CD14-positive monocyte (primary cell): ENCODE data around the gene MANSC4. TPM values are rescaled to one million over a fixed set of nuclear protein-coding genes. Genes with fewer than 3 reads are reported as not detected.

Experiments
- DNase-seq, 3 donors: peaks; one replicate each; pipeline ENCODE4 v3.0.0-alpha.2; 2011 to 2022
- H2AFZ ChIP-seq: 2 replicates; pipeline ENCODE4 v1.6.0; 2012; ENCODE audit warnings: mild to moderate bottlenecking, low read depth, low read length, inconsistent platforms; ENCODE audit not compliant: insufficient read depth, poor library complexity, severe bottlenecking
- H3K27ac ChIP-seq, 2 donors: 1 replicate in 1 of 2; 2 replicates in 1 of 2; pipeline ENCODE4 v1.5.1; 2012 to 2013; ENCODE audit warnings: low read length in 2 of 2, control low read depth in 1 of 2, inconsistent platforms in 1 of 2, low read depth in 1 of 2, mild to moderate bottlenecking in 1 of 2
- H3K27me3 ChIP-seq, 2 donors: one replicate each; pipeline versions ENCODE4 v1.6.0 to v1.6.1; 2011 to 2013; ENCODE audit warnings: low read length in 2 of 2; ENCODE audit not compliant: control insufficient read depth in 2 of 2, insufficient read depth in 2 of 2
- H3K36me3 ChIP-seq, 2 donors: replicated peaks in 1 of 2; 1 replicate in 1 of 2; 2 replicates in 1 of 2; pipeline versions ENCODE4 v1.5.1 to v1.6.1; 2012 to 2013; ENCODE audit warnings: low read length in 2 of 2, control low read depth in 1 of 2, inconsistent platforms in 1 of 2, mild to moderate bottlenecking in 1 of 2; ENCODE audit not compliant: insufficient read depth in 2 of 2, control insufficient read depth in 1 of 2
- H3K4me1 ChIP-seq, 2 donors: 1 replicate in 1 of 2; 2 replicates in 1 of 2; pipeline versions ENCODE4 v1.5.1 to v1.6.1; 2012 to 2013; ENCODE audit warnings: low read length in 2 of 2, control low read depth in 1 of 2, inconsistent platforms in 1 of 2, mild to moderate bottlenecking in 1 of 2, moderate library complexity in 1 of 2; ENCODE audit not compliant: insufficient read depth in 2 of 2, control insufficient read depth in 1 of 2
- H3K4me2 ChIP-seq: replicated peaks from 2 replicates; pipeline ENCODE3; 2012; ENCODE audit warnings: low read length, moderate library complexity, mild to moderate bottlenecking; ENCODE audit not compliant: poor library complexity, severe bottlenecking; ENCODE audit errors: extremely low read depth
- H3K4me3 ChIP-seq, 3 experiments: fragments of 200-600 bp in 1 of 3; sonication (generic) in 1 of 3; replicated peaks in 1 of 3; 1 replicate in 2 of 3; 2 replicates in 1 of 3; pipeline ENCODE4 v1.5.1; 2011 to 2013; ENCODE audit warnings: low read length in 3 of 3, mild to moderate bottlenecking in 3 of 3, control low read depth in 2 of 3, low read depth in 2 of 3, inconsistent platforms in 1 of 3, moderate library complexity in 1 of 3
- H3K79me2 ChIP-seq: 2 replicates; pipeline ENCODE4 v1.6.0; 2012; ENCODE audit warnings: mild to moderate bottlenecking, control low read depth, inconsistent platforms, low read length, moderate library complexity; ENCODE audit not compliant: insufficient read depth
- H3K9ac ChIP-seq: 2 replicates; pipeline ENCODE4 v1.6.0; 2017; ENCODE audit warnings: low read length, mild to moderate bottlenecking; ENCODE audit not compliant: insufficient read depth, poor library complexity, severe bottlenecking
- H3K9me3 ChIP-seq, 2 donors: replicated peaks in 1 of 2; 1 replicate in 1 of 2; 2 replicates in 1 of 2; pipeline versions ENCODE4 v1.5.1 to v1.6.1; 2012 to 2013; ENCODE audit warnings: low read length in 2 of 2, control low read depth in 1 of 2; ENCODE audit not compliant: control insufficient read depth in 1 of 2, insufficient read depth in 1 of 2
- H4K20me1 ChIP-seq: 2 replicates; pipeline ENCODE4 v1.6.0; 2012; ENCODE audit warnings: mild to moderate bottlenecking, low read length, control low read depth, moderate library complexity; ENCODE audit not compliant: insufficient read depth
- H3K27ac Mint-ChIP-seq, 7 donors: one replicate each; pipeline ENCODE4 v1.8.0; 2020; ENCODE audit warnings: mild to moderate bottlenecking in 7 of 7, mixed read lengths in 7 of 7, moderate library complexity in 6 of 7, inconsistent platforms in 2 of 7
- H3K27me3 Mint-ChIP-seq, 3 donors: one replicate each; pipeline ENCODE4 v1.8.0; 2021 to 2022; ENCODE audit warnings: low read depth in 3 of 3, mild to moderate bottlenecking in 3 of 3, mixed read lengths in 3 of 3, moderate library complexity in 3 of 3, inconsistent platforms in 1 of 3
- H3K36me3 Mint-ChIP-seq, 2 donors: one replicate each; pipeline ENCODE4 v1.8.0; 2020; ENCODE audit warnings: mixed read lengths in 2 of 2, inconsistent platforms in 1 of 2, mild to moderate bottlenecking in 1 of 2
- H3K4me1 Mint-ChIP-seq: one replicate; pipeline ENCODE4 v1.8.0; 2020; ENCODE audit warnings: mild to moderate bottlenecking, mixed read lengths
- H3K4me3 Mint-ChIP-seq, 2 donors: one replicate each; pipeline ENCODE4 v1.8.0; 2020; ENCODE audit warnings: mild to moderate bottlenecking in 2 of 2, mixed read lengths in 2 of 2, moderate library complexity in 1 of 2
- H3K9me3 Mint-ChIP-seq, 7 donors: one replicate each; pipeline ENCODE4 v1.8.0; 2020 to 2022; ENCODE audit warnings: mixed read lengths in 7 of 7, mild to moderate bottlenecking in 6 of 7, moderate library complexity in 6 of 7, inconsistent platforms in 2 of 7
- CTCF ChIP-seq: fragments of 200-600 bp; IDR thresholded peaks from one replicate; pipeline ENCODE4 v1.8.0; 2022; ENCODE audit warnings: antibody characterized with exemption, mild to moderate bottlenecking
- WGBS: methylation state at CpG from one replicate; pipeline ENCODE4 v1.1.5; 2013; ENCODE audit warnings: missing lambda C conversion rate; ENCODE audit not compliant: insufficient coverage; 5-methylcytosine and 5-hydroxymethylcytosine counted together
- intact Hi-C, 2 donors: fragments of 100-400 bp; cut with micrococcal nuclease; formaldehyde crosslinking; loops; one replicate each; pipeline versions ENCODE4 v1.15.0 to v1.15.1; 2023
- polyA plus RNA-seq, 3 donors: library from polyadenylated mRNA; depleted of rRNA in 1 of 3; unstranded in 2 of 3; stranded (reverse) in 1 of 3; fragments of 300-500 nt in 2 of 3; fragments of >200 nt in 1 of 3; fragmentation: Illumina TruSeq in 2 of 3; gene quantifications; 1 replicate in 2 of 3; 2 replicates in 1 of 3; pipeline ENCODE4 v1.2.3, GENCODE V29; 2012 to 2021
- small RNA-seq: library from RNA; depleted of rRNA; stranded (forward); fragments of <200 nt; gene quantifications from one replicate; pipeline ENCODE3, GENCODE V24; 2012; ENCODE audit warnings: low read depth; ENCODE audit not compliant: insufficient read length

MANSC4 gene
- polyA plus RNA-seq, 3 donors, result not detected

- Histone ChIP-seq H3K27me3 (no peaks in the 10 kb centered on the region), H3K79me2 (no peaks in the 10 kb centered on the region), H3K9ac (no peak overlapping the region), H2AFZ (no peak overlapping the region), H4K20me1 (no peaks in the 10 kb centered on the region), H3K4me1 (no peaks in the 10 kb centered on the region), H3K27ac (no peak overlapping the region), H3K4me3 (no peak overlapping the region), H3K4me2 (no peak overlapping the region), H3K9me3 (no peaks in the 10 kb centered on the region), H3K36me3 (peaks cover 61 to 90% of the 10 kb centered on the region in 2 donors)
- intact Hi-C loops, result no loop called here
- Mint-ChIP-seq H3K27ac (no peak overlapping the region), H3K4me1 (no peaks in the 10 kb centered on the region), H3K9me3 (no peaks in the 10 kb centered on the region), H3K4me3 (no peak overlapping the region), H3K36me3 (peaks cover 44 to 64% of the 10 kb centered on the region in 2 donors), H3K27me3 (no peaks in the 10 kb centered on the region)
- WGBS, result no CpG with 5 or more reads among the region's 1 CpG
- TF ChIP-seq CTCF, result no peak
- no peak for DNase-seq
Measured at GRCh38 chr12:27723212-27723611, 56.8 kb downstream of the MANSC4 start.

Small RNA genes lying within 50 kb of the gene (small RNA-seq; reads per million reads assigned to genes)
- gene RF00019 (not detected), gene RF02271 (not detected)

Other genes starting within 250 kb of the MANSC4 start
- gene REP15, start 83.8 kb downstream of the MANSC4 start, polyA plus RNA-seq, result not detected
- gene MRPS35, start 69.4 kb downstream of the MANSC4 start, polyA plus RNA-seq, result 10 to 100 TPM; 16.6 to 51.8 (median 46.1) TPM
- gene KLHL42, start within 50 bp of the MANSC4 start, polyA plus RNA-seq, result 1 to 10 TPM; 4.1 to 9.9 (median 7.5) TPM
- not detected for gene PTHLH, start 192.5 kb upstream of the MANSC4 start, polyA plus RNA-seq